ENCODE data around the gene KCTD12. TPM values are rescaled to one million over a fixed set of nuclear protein-coding genes. Genes with fewer than 3 reads are reported as not detected.

KCTD12 gene
- 1.5 and 1.9 TPM in 2 replicates for polyA plus RNA-seq (2011; rRNA removed)
- 2.4 TPM in 2 replicates for polyA minus RNA-seq (2011; rRNA and poly(A)+ RNA removed)

GRCh38 chr13:76886292-76887075 lies at the start of gene KCTD12:
Gene KCTD12 (minus strand): TSS chr13:76886405. CDS start chr13:76886148, 257 bp downstream.
- POLR2A ChIA-PET: no interaction called here

GRCh38 chr13:76934671-76935070 lies 48.5 kb upstream of the KCTD12 start:
- H3K36me3 ChIP-seq (ENCODE audit: control insufficient read depth, insufficient read depth, low read length): no peaks in the 10 kb centered on the region
- POLR2A ChIA-PET: no interaction called here
- CTCF ChIA-PET: interaction anchor here (1.1 kb wide), 1 partner anchor 31 kb away, joined by 3 read pairs; no protein-coding TSS in a partner anchor
- no peak for DNase-seq (ENCODE audit: low read depth)
- TF ChIP-seq CTCF (IDR thresholded peaks at IDR 0.05; ENCODE audit: insufficient read depth, low read depth, low read length): no peak
- H3K27me3 ChIP-seq (ENCODE audit: control insufficient read depth, insufficient read depth, low read length): no peaks in the 10 kb centered on the region
- H3K4me3 ChIP-seq (ENCODE audit: low read depth, low read length): no peak overlapping the region

More at GRCh38 chr13:76886292-76887075, at the start of gene KCTD12:
- no peak for DNase-seq (ENCODE audit: low read depth)
- peak within 1 kb of the TSS; percentile 54 for H3K4me3 ChIP-seq (ENCODE audit: low read depth, low read length)
- peaks cover 3% of the 10 kb centered on the region; the same call in 1 of the 2 replicates for H3K27me3 ChIP-seq (ENCODE audit: control insufficient read depth, insufficient read depth, low read length)
- TF ChIP-seq CTCF (IDR thresholded peaks at IDR 0.05; ENCODE audit: insufficient read depth, low read depth, low read length): 0 out of 2 replicates have a peak, but pooled peaks have one; percentile 1
- no peaks in the 10 kb centered on the region for H3K36me3 ChIP-seq (ENCODE audit: control insufficient read depth, insufficient read depth, low read length)
- CTCF ChIA-PET: interaction anchor here (1.3 to 1.8 kb wide), 5 partner anchors 93 to 1010 kb away, joined by 4 to 8 read pairs (median 6); no protein-coding TSS in a partner anchor

GRCh38 chr13:76932076-76932475 lies 45.9 kb upstream of the KCTD12 start:
- TF ChIP-seq CTCF (IDR thresholded peaks at IDR 0.05; ENCODE audit: insufficient read depth, low read depth, low read length): no peak
- no peak for DNase-seq (ENCODE audit: low read depth)
- no peak overlapping the region for H3K4me3 ChIP-seq (ENCODE audit: low read depth, low read length)
- ChIA-PET POLR2A (no interaction called here), CTCF (interaction anchor here (1.2 to 1.7 kb wide), 3 partner anchors 10 to 48 kb away, joined by 4 to 5 read pairs (median 4); no protein-coding TSS in a partner anchor)
- H3K36me3 ChIP-seq (ENCODE audit: control insufficient read depth, insufficient read depth, low read length): no peaks in the 10 kb centered on the region
- no peaks in the 10 kb centered on the region for H3K27me3 ChIP-seq (ENCODE audit: control insufficient read depth, insufficient read depth, low read length)

- TF ChIP-seq CTCF (IDR thresholded peaks at IDR 0.05; ENCODE audit: insufficient read depth, low read depth, low read length): no peak
- CTCF ChIA-PET: no interaction called here
Observed at GRCh38 chr13:76929851-76930374, 43.7 kb upstream of the KCTD12 start.

GRCh38 chr13:76929320-76929719 lies 43.1 kb upstream of the KCTD12 start:
- TF ChIP-seq CTCF (IDR thresholded peaks at IDR 0.05; ENCODE audit: insufficient read depth, low read depth, low read length): no peak
- Histone ChIP-seq H3K27me3 (ENCODE audit: control insufficient read depth, insufficient read depth, low read length) (no peaks in the 10 kb centered on the region), H3K4me3 (ENCODE audit: low read depth, low read length) (no peak overlapping the region), H3K36me3 (ENCODE audit: control insufficient read depth, insufficient read depth, low read length) (no peaks in the 10 kb centered on the region)
- no peak for DNase-seq (ENCODE audit: low read depth)
- ChIA-PET POLR2A (no interaction called here), CTCF (no interaction called here)

More at GRCh38 chr13:76929851-76930374, 43.7 kb upstream of the KCTD12 start:
- no peaks in the 10 kb centered on the region for H3K27me3 ChIP-seq (ENCODE audit: control insufficient read depth, insufficient read depth, low read length)
- DNase-seq (ENCODE audit: low read depth): no peak
- POLR2A ChIA-PET: no interaction called here
- H3K36me3 ChIP-seq (ENCODE audit: control insufficient read depth, insufficient read depth, low read length): no peaks in the 10 kb centered on the region
- no peak overlapping the region for H3K4me3 ChIP-seq (ENCODE audit: low read depth, low read length)

Measured in BJ (cell line).